ENCODE results near the gene IL1RAP.

DNA sequence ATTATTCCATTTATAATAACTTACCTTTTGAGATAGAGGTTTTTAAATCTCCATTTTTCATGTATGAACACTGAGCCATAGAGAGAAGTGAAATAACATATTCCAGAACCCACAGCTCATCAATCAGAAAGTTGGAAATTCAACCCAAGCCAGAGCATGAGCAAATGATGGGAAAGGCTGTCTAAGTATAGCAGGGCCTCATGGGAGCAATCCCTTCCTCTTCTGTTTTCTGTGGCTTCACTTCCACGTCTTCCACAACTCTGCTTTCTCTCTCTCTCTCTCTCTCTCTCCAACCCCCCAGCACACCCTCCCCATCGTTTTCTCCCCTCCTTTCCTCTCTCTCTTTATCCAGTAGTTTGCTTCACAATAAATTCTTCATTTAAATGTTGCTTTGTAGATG lies 14.8 kb upstream of the IL1RAP start:
- TF ChIP-seq CTCF (IDR thresholded peaks at IDR 0.05; ENCODE audit: low read depth, low read length): no peak
- TF ChIP-seq POLR2A (IDR thresholded peaks at IDR 0.05; ENCODE audit: extremely low read depth, insufficient read length): no peak
- TF ChIP-seq MAX (IDR thresholded peaks at IDR 0.05; ENCODE audit: low read depth, low read length): no peak
- no peak for TF ChIP-seq MYC (IDR thresholded peaks at IDR 0.05; ENCODE audit: low read depth, low read length)
